Fibroblast of lung (primary cell): Measurements from ENCODE around the gene PKP1.

Experiments used
- CTCF ChIP-seq, 2 donors: IDR thresholded peaks in 1 of 2; conservative IDR thresholded peaks in 1 of 2; 1 replicate in 1 of 2; 2 replicates in 1 of 2; pipeline ENCODE4 v1.5.1; 2011 to 2012; ENCODE audit warnings: low read length in 2 of 2, control low read depth in 1 of 2, inconsistent platforms in 1 of 2, low read depth in 1 of 2, mild to moderate bottlenecking in 1 of 2
- EZH2 ChIP-seq: IDR thresholded peaks from 2 replicates; pipeline ENCODE4 v1.5.1; 2012; ENCODE audit warnings: low read length, control low read depth, mild to moderate bottlenecking; ENCODE audit errors: missing control alignments

- no peak for TF ChIP-seq CTCF (conservative IDR thresholded peaks at IDR 0.05 in 1 of 2, IDR thresholded peaks at IDR 0.05 in 1 of 2; ENCODE audit: low read depth in 1 of 2, low read length in 2 of 2)
- no peak for TF ChIP-seq EZH2
Observed at GRCh38 chr1:201269281-201269680, 14.0 kb upstream of the PKP1 start.
